Keratinocyte (primary cell): ENCODE data around the gene GOT1. TPM values are rescaled to one million over a fixed set of nuclear protein-coding genes. Genes with fewer than 3 reads are reported as not detected.

Experiments used
- DNase-seq: peaks from one replicate; pipeline ENCODE4 v3.0.0-alpha.2; 2011; ENCODE audit warnings: low read depth, missing footprints, low spot score
- FAIRE-seq: peaks from 2 replicates; lab custom pipeline; 2011; peaks lifted over from hg19 to GRCh38; lab: Jason Lieb, UNC
- H2AFZ ChIP-seq: 2 replicates; pipeline ENCODE4 v1.6.0; 2012; ENCODE audit warnings: low read length, control low read depth, inconsistent platforms; ENCODE audit not compliant: control insufficient read depth
- H3K27ac ChIP-seq: 2 replicates; pipeline ENCODE4 v1.5.1; 2011; ENCODE audit warnings: low read length; ENCODE audit not compliant: control insufficient read depth, insufficient read depth
- H3K27me3 ChIP-seq: 3 replicates; pipeline ENCODE4 v1.6.0; 2011; ENCODE audit warnings: low read length; ENCODE audit not compliant: control insufficient read depth, insufficient read depth; ENCODE audit errors: extremely low read depth
- H3K36me3 ChIP-seq, 2 experiments: 2 replicates in 1 of 2; 3 replicates in 1 of 2; pipeline ENCODE4 v1.5.1; 2011; ENCODE audit warnings: low read length in 2 of 2, mild to moderate bottlenecking in 1 of 2; ENCODE audit not compliant: control insufficient read depth in 2 of 2, insufficient read depth in 2 of 2; ENCODE audit errors: extremely low read depth in 1 of 2
- H3K4me1 ChIP-seq: 3 replicates; pipeline ENCODE4 v1.5.1; 2011; ENCODE audit warnings: low read length; ENCODE audit not compliant: control insufficient read depth, insufficient read depth; ENCODE audit errors: extremely low read depth
- H3K4me2 ChIP-seq: 3 replicates; pipeline ENCODE4 v1.6.0; 2011; ENCODE audit warnings: low read depth, low read length; ENCODE audit not compliant: control insufficient read depth, insufficient read depth; ENCODE audit errors: extremely low read depth
- H3K4me3 ChIP-seq, 3 experiments: fragments of 200-600 bp in 1 of 3; sonication (generic) in 1 of 3; 2 replicates in 2 of 3; 3 replicates in 1 of 3; pipeline ENCODE4 v1.5.1; 2011 to 2016; ENCODE audit warnings: low read length in 3 of 3, mild to moderate bottlenecking in 3 of 3, control low read depth in 2 of 3, inconsistent platforms in 1 of 3, low read depth in 1 of 3, mixed read lengths in 1 of 3, mixed run types in 1 of 3, moderate library complexity in 1 of 3; ENCODE audit not compliant: control insufficient read depth in 2 of 3, insufficient read depth in 2 of 3; ENCODE audit errors: extremely low read depth in 1 of 3
- H3K79me2 ChIP-seq: 2 replicates; pipeline ENCODE4 v1.6.0; 2012; ENCODE audit warnings: low read length; ENCODE audit not compliant: control insufficient read depth, insufficient read depth
- H3K9ac ChIP-seq: 3 replicates; pipeline ENCODE4 v1.6.0; 2011; ENCODE audit warnings: low read length; ENCODE audit not compliant: control insufficient read depth, insufficient read depth; ENCODE audit errors: extremely low read depth
- H3K9me1 ChIP-seq: 3 replicates; pipeline ENCODE4 v1.6.0; 2011; ENCODE audit warnings: low read length; ENCODE audit not compliant: control insufficient read depth, insufficient read depth; ENCODE audit errors: extremely low read depth
- H3K9me3 ChIP-seq: 2 replicates; pipeline ENCODE4 v1.5.1; 2012; ENCODE audit warnings: low read depth, low read length; ENCODE audit not compliant: control insufficient read depth
- H4K20me1 ChIP-seq: 3 replicates; pipeline ENCODE4 v1.6.0; 2011; ENCODE audit warnings: low read length; ENCODE audit not compliant: control insufficient read depth, insufficient read depth; ENCODE audit errors: extremely low read depth
- EZH2 ChIP-seq: IDR thresholded peaks from one replicate; pipeline ENCODE4 v1.6.1; 2012; ENCODE audit warnings: inconsistent platforms, mild to moderate bottlenecking, low read length, moderate library complexity
- dilution Hi-C: fragments of 300-500 bp; cut with MboI; formaldehyde crosslinking; loops from one replicate; pipeline ENCODE4 v1.7.0; 2020; ENCODE audit warnings: low sequenced_read_pairs; ENCODE audit not compliant: extremely low pct_ligation_motif_present
- polyA plus RNA-seq, 5 experiments: library from polyadenylated mRNA; depleted of rRNA in 3 of 5; stranded (reverse) in 3 of 5; stranded (forward) in 1 of 5; unstranded in 1 of 5; fragments of >200 nt; gene quantifications; 1 replicate in 1 of 5; 2 replicates in 3 of 5; 3 replicates in 1 of 5; pipeline versions ENCODE4 v1.2.1 to v1.2.3, GENCODE V29; 2011 to 2012; ENCODE audit warnings: missing spikeins in 2 of 5, low read depth in 1 of 5, low replicate concordance in 1 of 5
- TF ChIP-seq, protein P1 (sequence below), 3 experiments: IDR thresholded peaks in 1 of 3; conservative IDR thresholded peaks in 1 of 3; optimal IDR thresholded peaks in 1 of 3; 2 replicates in 2 of 3; 3 replicates in 1 of 3; pipeline versions ENCODE3 to v1.5.1; 2011; ENCODE audit warnings: low read length in 3 of 3, mild to moderate bottlenecking in 3 of 3, moderate library complexity in 2 of 3, control low read depth in 1 of 3, inconsistent platforms in 1 of 3; ENCODE audit not compliant: insufficient read depth in 2 of 3; ENCODE audit errors: extremely low read depth in 1 of 3

GOT1 gene
- polyA plus RNA-seq, 1 donor (not counting 4 experiments of a cell fraction or from before 2014, with no cell fraction given), result 33.3 TPM

DNA sequence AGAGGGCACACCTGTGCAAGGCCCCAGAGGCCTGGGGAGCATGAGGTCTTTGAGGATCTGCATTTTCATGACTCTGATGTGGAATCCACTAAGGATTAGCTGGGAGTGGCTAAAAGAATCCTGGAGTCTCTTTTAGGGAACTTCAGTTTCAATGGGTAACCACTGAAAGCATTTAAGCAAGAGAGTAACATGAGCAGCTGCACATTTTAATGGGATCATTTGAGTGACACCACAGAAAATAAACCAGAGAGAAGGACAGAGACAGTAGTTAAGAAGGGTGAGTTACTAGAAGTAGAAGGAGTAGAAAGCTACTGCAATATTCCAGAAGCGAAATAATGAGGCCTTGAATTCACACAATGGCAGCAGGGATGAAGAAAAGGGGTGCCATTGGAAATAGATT, 5.2 kb downstream of the GOT1 start:
- Histone ChIP-seq H3K9me3 (no peaks in the 10 kb centered on the region), H2AFZ (no peak overlapping the region), H3K27me3 (no peaks in the 10 kb centered on the region), H4K20me1 (peaks cover 2% of the 10 kb centered on the region), H3K4me3 (no peak overlapping the region), H3K36me3 (peaks cover 7 to 8% of the 10 kb centered on the region in 2 experiments), H3K4me2 (no peak overlapping the region), H3K9ac (no peak overlapping the region), H3K4me1 (peaks cover 5% of the 10 kb centered on the region), H3K27ac (no peak overlapping the region), H3K79me2 (peaks cover 34% of the 10 kb centered on the region), H3K9me1 (no peaks in the 10 kb centered on the region)
- FAIRE-seq (no peak), DNase-seq (no peak)
- dilution Hi-C loops, result loop anchor here (25.0 kb wide), 1 partner anchor 187 kb away; the partner anchor contains the start of gene SLC25A28
- TF ChIP-seq, protein P1, sequence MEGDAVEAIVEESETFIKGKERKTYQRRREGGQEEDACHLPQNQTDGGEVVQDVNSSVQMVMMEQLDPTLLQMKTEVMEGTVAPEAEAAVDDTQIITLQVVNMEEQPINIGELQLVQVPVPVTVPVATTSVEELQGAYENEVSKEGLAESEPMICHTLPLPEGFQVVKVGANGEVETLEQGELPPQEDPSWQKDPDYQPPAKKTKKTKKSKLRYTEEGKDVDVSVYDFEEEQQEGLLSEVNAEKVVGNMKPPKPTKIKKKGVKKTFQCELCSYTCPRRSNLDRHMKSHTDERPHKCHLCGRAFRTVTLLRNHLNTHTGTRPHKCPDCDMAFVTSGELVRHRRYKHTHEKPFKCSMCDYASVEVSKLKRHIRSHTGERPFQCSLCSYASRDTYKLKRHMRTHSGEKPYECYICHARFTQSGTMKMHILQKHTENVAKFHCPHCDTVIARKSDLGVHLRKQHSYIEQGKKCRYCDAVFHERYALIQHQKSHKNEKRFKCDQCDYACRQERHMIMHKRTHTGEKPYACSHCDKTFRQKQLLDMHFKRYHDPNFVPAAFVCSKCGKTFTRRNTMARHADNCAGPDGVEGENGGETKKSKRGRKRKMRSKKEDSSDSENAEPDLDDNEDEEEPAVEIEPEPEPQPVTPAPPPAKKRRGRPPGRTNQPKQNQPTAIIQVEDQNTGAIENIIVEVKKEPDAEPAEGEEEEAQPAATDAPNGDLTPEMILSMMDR (optimal IDR thresholded peaks at IDR 0.05 in 1 of 3, IDR thresholded peaks at IDR 0.05 in 1 of 3, conservative IDR thresholded peaks at IDR 0.05 in 1 of 3; ENCODE audit: extremely low read depth in 1 of 3, insufficient read depth in 2 of 3, low read length in 3 of 3), result no peak
- no peak for TF ChIP-seq EZH2

DNA sequence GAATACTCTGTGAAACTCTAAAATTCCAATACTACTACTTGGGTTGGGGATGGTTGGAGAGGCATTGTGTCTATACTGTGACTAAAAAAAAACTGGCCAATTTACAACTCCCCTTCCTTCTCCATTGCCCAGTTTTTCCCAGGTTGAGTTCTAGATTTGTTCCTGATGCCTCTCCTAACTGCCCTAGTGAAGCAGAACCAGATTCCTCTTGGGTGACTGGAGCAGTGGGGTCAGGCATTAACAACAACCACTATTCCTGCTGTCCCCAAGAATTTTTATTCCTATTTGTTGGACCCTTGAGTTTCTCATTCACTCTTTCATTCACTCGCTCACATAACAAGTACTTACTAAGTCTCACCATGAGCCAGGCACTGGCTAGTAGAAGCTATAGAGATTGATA, 5.8 kb downstream of the GOT1 start:
- Histone ChIP-seq H3K9me3 (no peaks in the 10 kb centered on the region), H3K9me1 (no peaks in the 10 kb centered on the region), H3K27me3 (no peaks in the 10 kb centered on the region), H3K4me2 (no peak overlapping the region), H4K20me1 (peaks cover 2% of the 10 kb centered on the region), H2AFZ (no peak overlapping the region), H3K36me3 (peaks cover 8 to 9% of the 10 kb centered on the region in 2 experiments), H3K9ac (no peak overlapping the region), H3K79me2 (peaks cover 28% of the 10 kb centered on the region), H3K4me1 (peaks cover 3% of the 10 kb centered on the region), H3K27ac (no peak overlapping the region), H3K4me3 (no peak overlapping the region)
- TF ChIP-seq EZH2, result no peak
- FAIRE-seq (no peak), DNase-seq (no peak)
- dilution Hi-C loops, result loop anchor here (25.0 kb wide), 1 partner anchor 188 kb away; the partner anchor contains the start of gene SLC25A28
